Bone marrow (tissue), 2 donors: ENCODE measurements around the gene PLEKHG5.
A peak's percentile ranks its signal among the peaks of the same experiment; 100 is the strongest.
"Not testable (repeated sequence)": the region's sequence is repeated elsewhere in the genome, so short reads cannot be mapped to it uniquely, and the experiment has no call there.

ENCODE experiments used
- DNase-seq, 2 donors: peaks; one replicate each; lab custom pipeline; 2025; lab: John Stamatoyannopoulos, UW

Gene PLEKHG5

DNA sequence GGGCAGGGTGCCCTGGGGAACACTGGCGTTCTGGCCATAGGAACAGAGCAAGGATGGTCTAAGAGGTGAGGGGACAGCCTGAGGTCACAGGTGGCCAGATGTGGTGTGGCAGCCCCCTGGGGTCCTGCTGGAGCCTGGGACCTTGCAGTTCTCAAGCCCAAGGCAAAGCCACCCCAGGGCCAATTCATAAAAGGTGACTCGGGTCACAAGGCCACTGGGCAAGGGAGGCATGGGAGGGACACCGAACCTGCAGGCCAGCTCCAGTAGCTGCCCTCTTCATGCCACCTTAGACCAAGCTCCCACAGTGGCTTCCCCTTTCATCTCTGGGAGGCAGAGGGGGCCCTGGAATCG, 44.8 kb downstream of the PLEKHG5 start:
- no peak for DNase-seq

DNA sequence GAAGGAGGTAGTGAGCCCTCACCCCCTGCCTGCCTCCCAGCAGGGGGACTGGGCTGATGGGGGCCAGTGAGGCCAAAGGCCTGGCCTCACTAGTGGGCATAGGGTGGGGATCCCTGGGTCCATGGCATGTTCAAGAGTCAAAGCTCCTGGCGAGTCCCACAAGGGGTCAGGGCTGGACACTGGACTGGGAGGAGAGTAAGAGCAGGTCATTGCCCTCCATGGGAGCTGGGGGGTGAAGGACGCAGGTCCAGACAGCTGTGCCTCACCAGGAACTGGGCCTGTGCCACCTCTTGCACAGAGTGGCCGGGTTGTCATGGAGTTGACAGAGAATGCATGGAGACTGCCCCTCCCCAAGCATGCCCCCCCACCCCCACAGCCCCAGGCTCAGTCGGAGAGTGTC, 45.5 kb downstream of the PLEKHG5 start:
- DNase-seq: not testable (repeated sequence)

DNA sequence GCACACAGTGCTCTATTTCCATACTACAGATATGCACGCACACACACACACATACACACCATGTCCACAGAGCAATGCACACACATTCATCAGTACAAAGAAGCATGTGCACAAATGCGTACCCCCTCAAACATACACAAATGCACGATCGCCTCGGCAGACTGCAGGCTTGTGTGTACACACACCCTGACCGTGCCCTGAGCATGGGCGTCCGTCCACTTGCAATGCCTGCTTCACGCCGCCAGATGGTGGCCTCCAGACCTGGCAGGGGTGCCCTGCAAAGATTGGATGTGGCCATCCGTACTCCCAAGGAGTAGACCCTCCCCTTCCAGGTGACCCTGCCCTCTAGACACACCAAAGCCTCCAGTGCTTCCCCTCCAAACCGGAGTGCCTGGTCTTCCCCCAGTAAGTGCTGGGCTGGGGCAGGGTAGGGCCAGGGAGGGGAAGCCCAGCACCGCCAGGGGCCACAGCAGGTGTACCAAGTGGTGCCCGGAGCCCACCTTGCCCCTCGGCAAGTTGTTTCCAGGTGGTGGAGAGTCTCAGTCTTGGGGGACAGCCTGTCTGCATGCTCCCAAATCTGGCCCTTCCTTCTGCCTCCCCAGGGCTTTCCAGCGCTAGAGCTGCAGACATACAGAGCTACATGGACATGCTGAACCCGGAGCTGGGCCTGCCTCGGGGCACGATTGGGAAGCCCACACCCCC, 46.3 kb downstream of the PLEKHG5 start:
- DNase-seq: no peak

DNA sequence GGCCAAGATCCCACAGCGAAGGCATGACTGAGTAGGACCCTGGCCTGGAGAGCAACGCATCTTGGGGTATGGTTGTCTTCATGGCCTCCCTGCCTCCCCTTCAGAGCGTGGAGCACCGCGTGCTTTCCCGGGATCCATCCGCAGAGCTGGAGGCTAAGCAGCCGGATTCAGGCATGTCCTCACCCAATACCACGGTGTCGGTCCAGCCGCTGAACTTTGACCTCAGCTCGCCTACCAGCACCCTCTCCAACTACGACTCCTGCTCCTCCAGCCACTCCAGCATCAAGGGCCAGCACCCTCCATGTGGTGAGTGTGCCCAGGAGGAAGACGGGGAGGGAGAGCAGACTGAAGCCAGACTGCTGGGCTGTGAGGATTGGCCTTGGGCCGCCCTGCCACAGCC, 47.1 kb downstream of the PLEKHG5 start:
- DNase-seq: no peak

DNA sequence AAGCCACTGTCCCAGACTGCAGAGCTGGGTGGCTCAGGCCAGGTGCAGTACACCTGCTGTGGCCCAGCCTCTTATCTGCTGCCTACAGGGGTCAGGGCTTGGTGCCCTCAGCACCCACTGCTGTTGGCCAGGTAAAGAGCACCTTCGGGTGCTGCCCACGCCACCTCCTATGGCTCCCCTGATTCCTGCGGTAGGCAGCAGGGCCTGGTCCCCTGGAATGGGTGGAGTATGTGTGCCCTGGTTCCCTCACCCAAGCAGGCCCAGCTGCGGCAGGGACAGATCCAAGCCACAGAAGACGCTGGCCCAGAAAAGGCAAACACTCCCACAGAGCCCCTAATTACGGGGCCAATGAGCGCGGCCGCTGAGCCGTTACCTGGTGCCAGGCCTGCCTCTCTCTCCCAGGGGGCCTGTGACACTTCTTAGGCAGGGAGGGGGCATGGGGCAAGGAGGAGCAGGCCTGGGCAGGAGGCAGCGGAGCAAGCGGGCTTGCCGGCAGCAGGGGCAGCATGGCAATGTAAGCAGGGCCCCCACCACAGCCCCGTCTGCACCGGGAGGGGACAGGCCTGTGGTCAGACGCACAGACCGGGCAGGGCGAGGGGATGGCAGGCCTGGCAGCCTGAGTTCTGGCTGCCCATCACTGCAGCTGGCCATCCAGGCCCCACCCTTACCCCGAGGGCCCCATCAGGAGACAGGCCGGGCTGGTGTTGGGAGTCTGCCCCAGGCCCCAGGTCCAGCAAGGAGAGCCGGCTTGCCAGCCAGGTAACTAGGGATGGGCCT, 47.9 kb downstream of the PLEKHG5 start:
- no peak for DNase-seq

DNA sequence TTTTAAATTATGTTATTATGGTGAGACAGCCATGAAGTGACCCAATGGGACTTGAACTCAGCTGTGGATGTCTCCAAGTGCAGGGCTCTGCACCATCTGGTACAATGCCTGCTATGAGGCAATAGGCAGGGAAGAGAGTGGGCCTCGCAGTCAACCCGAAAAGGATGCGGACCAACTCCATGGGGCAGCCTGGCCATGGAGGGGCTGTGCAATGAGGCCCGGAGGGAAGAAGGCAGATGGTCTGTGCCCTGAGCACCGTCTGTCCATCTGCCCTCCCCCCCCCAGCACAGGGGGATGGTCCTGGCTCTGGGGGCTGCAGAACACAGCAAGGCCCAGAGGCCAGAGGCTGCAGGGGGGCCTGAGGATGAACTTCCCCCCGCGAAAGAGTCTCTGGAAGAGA, 49.9 kb downstream of the PLEKHG5 start:
- no peak for DNase-seq

DNA sequence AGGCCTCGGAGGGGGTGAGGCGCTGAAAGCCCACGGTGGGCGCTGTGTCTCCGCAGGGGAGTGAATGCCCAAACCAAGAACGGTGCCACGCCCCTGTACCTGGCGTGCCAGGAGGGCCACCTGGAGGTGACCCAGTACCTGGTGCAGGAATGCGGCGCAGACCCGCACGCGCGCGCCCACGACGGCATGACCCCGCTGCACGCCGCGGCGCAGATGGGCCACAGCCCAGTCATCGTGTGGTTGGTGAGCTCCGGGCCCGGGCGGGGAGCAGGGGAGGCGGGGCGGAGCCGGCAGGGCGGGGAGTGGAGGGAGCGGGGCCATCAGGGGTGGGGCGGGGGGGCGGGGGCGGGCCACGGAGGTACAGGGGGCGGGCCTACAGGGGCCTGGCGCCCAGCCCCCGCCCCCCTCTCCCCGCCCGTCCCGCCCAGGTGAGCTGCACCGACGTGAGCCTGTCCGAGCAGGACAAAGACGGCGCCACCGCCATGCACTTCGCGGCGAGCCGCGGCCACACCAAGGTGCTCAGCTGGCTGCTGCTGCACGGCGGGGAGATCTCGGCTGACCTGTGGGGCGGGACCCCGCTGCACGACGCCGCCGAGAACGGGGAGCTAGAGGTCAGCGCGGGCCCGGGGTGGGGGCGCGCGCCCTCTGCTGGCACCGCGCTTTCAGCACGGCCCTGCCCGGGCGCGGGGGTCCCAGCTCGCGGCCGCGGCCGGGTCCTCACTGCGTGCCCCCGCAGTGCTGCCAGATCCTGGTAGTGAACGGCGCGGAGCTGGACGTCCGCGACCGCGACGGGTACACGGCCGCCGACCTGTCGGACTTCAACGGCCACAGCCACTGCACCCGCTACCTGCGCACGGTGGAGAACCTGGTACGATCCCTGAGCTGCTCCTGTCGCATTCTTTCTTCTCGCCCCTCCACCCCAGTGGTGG, 51.0 kb downstream of the PLEKHG5 start:
- DNase-seq: no peak

DNA sequence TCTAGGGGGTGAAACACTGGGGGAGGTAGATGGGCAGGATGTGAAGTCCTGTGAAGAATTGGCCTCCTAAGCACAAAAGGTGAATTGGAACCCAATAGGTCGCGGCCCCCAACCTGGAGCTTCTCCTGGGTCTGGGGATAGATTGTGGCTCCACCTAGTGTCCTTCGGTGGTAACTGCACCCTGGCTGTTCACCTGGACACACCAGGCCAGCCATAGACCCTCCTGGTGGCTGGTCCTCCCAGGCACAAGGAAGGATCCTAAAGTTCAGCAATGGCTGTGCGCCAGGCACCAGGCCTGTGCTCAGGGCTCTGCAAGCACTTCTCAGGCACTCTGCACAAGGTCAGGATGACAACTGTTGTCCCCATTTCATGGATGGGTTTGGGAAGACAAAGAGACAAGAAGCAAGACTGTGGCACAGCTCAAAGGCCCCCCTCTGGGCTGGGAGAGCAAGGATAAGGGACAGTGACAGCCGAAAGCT, 53.4 kb downstream of the PLEKHG5 start:
- peak; percentile 12 to 50 for DNase-seq

DNA sequence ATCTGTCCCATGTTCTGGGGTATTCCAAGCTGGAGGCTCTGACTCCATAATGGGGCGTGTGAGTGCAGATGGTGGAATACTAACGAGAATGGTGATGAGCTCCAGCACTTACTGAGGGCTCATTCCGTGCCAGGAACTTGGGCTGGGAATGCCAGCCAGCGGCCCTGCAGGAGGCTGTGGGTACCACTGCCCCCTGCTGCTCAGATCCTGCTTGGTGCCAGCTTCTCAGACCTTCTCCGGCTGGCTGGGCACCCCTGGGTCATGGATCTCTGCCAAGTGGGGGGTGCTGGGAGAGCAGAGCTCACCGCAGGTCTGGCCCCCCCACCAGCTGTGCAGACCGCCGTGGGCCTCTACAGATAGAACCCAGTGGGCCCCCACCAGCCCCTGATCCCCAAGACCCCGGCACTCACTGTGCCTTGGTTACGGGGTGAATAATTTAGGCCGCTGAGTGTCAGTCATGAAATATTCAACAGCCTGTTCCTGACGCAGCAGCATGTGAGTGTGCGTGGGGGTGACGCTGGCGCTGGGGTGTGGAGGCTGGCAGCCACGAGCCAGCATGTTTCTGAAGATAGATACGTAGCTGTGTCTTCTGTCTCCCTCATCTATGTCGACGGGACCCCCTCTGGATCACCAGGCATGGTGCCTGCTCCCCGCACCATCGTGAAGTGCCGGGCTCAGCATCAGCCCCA, 54.3 kb downstream of the PLEKHG5 start:
- not testable (repeated sequence) for DNase-seq

DNA sequence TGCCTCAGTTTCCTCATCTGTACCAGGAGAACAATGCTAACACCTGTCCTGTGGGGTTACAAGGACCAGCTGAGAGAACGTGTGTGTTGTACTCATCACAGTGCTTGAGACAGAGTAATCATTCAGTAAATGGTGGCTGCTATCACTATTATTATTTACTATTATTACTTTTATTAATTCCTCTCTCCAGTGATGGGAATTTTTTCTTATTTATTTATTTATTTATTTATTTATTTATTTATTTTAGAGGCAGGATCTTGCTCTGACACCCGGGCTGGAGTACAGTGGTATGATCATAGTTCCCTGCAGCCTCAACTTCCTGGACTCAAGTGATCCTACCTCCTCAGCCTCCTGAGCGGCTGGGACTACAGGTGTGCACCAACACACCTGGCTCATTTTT, 55.2 kb downstream of the PLEKHG5 start:
- DNase-seq: not testable (repeated sequence)

DNA sequence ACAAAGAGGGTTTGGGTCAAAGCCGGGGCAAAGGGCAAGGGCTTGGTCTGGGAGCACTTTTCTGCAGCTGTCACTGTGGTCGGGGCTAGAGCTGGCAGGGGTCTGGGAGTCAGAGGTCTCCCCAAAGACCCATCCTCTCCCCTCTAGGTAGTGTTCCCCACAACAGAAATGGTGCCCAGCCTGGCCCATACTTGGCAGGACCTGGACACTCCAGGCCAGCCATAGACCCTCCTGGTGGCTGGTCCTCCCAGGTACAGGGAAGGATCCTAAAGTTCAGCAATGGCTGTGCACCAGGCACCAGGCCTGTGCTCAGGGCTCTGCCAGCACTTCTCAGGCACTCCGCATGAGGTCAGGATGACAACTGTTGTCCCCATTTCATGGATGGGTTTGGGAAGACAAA, 55.9 kb downstream of the PLEKHG5 start:
- DNase-seq: no peak

DNA sequence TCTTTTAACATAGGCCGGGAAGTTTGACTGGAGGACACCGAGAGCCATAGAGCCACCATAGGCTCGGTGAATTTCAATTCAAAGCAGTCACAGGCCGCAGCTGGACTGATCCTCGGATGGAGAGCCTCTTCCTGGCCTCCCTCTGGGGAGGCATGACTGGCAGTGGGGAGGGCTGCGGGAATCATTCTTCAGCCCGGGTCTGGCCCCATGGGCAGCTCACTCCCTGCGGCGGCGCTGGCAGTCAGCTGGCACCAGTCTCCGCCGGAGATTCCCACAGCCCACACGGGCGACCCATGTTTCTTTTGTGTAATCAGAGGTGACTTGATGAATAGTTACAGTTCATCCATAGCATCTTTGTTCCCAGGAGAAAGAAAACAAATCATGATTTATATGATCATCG, 56.3 kb downstream of the PLEKHG5 start:
- DNase-seq: no peak

DNA sequence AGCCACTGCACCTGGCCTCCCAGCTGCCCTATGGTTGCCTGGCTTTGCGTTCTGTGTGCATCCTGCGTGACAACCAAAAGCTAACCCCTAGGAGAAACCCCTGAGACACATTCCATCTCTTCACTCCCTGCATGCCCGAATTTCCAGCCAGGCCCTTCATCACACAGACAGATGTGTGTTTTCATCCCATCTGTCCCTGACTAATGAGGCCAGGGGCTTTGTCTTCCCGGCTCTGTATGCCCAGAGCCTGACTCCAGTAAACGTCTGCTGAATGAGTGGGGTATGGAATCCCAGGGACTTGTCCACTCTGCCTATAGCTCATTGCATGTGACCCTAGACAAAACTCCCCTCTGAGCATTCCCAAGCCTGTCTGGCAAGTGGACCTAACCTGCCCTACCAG, 57.3 kb downstream of the PLEKHG5 start:
- no peak for DNase-seq

DNA sequence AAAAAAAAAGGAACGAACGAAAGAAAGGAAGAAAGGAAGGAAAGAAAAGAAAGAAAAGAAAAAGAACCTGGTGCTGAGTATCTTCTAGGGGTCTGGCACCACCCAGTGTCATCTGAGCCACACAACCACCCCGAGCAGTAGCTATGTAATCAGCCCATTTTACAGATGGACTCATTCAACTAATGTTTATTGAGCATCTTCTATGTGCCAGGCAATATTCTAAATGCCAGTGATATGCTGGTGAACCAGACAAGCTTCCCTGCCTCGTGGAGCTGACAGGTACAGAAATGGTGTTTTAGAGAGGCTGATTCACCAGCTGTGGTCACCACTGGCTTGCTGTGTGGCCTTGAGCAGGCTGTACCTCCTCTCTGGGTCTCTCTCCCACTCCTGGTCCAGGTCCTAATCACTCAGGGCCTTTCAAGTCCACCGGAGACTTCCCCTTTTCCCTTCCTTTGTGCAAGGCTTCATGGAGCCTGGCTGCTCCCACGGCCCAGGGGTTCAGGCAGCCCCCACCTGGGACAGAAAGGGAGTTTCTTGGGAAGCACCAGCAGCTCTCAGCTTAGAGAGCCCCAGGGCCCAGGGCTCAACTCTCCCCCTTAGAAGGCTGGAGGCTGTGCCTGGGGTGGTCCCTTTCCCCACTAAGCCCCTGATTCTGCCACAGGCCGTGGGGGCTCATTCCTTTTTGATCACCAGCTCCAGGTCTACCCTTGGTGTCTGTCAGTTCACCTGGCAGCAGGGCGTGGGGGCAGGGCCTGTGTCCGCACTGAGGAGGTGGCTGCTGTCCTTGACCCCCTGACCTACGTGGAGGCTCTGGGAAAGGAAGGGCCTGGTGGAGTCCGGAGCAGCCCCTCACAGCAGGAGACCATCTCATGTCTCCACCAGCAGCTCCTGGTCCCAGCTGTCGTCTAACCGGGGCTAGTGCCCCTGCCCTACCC, 59.6 kb downstream of the PLEKHG5 start:
- not testable (repeated sequence) for DNase-seq

DNA sequence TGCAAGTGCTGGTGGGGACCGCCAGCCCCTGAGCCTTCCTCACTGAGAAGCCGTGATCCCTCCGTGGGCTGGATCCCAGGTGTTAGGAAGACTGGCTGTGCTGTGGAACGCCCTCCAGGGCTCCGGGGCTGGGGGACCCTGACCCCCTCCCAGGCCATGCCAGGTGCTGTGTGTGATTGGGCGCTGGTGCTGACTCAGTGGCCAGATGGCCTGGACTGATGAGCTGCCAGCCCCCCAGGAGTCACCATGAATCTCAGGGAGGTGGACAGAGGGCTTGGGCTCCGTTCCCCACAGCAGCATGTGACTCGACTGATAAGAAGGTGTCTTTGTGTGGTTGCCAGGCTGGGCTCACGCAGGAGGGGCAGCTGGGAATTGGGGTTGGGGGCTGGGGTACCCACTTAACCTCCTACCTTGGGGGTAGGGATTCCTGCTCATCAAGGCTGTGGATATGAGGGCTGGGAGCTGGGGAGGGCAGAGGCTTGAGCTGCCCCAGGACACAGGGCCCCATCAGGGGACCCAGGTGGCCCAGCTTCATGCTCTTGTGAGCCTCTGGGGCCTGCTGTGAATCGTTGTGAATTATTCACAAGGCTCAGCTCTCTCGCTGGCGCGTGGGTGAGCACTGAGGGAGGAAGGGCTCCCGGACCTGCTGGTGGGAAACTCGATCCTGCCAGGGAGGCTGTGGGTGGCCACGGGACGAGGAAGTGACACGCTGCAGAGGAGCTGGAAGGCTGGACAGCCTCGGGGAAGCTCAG, 61.6 kb downstream of the PLEKHG5 start:
- not testable (repeated sequence) for DNase-seq

DNA sequence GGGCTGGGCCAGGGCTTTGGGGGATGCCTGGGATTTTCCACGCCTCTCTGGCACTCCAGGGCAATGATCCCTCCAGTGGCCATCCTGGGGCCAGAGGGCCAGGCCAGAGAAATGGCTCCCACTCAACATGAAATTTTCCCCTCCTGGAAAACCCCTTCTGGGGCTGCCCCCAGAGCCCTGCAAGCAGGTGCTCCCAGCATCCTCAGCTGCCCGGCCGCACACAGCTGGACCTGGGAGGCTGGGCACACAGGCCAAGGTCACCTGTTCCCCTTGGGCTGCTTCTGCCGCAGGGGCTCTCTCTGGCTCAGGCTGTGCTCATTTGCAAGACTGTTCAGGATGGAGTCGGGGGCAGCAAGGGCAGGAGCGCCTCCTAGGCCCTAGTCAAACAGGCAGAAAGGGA, 63.0 kb downstream of the PLEKHG5 start:
- not testable (repeated sequence) for DNase-seq

DNA sequence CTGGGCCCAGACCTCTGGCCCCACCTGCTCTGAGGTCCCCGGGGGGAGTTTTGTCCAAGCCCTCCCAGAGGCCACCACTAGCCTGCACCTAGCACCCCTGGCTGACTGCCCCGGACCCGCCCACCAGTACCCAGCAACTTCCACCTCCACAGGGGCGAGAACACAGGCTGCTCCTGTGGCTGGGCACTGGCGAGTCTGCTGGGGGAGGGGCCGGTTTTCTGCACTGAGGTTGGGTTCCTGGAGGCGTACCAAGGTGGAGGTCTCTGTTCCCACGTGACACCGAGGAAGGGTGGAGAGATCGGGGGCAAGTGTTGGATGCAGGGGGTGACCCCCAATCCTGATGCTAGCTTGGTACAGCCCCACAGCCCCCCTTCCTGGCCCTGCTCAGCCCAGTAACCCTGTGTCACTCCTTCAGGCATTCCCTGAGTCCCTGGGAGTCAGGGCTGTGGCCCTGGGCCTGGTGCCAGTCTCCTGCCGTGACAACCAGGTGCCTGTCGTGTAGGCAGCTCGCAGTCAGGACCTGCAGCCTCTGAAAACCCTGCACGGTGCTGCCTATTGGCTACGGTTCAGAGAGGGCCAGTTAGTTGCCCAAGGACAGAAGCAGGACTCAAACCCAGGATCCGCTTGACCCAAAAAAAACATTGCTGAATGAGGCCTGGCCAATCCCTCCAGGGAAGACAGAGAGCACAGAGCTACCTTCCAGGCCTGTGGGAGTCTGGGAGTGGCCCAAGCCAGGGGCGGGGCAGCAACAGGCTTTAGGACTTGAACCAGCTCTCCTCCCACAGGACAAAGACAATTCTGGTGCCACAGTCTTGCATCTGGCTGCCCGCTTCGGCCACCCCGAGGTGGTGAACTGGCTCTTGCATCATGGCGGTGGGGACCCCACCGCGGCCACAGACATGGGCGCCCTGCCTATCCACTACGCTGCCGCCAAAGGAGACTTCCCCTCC, 63.8 kb downstream of the PLEKHG5 start:
- DNase-seq: no peak

DNA sequence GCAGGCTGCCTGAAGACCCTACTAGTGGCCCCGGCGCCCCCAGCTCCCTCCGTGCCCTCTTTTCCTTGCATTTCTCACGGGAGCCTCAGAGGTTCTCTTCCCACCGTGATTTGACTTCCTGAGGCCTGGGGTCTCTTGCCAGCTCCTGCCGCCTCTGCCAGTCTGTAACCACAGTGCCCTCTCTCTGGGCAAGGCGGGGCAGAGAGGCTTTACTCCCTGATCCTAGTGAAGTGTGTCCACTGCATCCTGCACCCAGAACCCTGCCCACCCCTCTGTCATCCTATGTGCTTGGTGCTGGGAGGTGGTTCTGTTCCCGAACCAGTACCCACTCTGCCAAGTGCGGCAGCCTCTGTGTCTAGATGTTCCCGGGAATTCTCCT, 64.5 kb downstream of the PLEKHG5 start:
- no peak for DNase-seq
